ENCODE data around the gene UTP18.
"Not testable (repeated sequence)": the region's sequence is repeated elsewhere in the genome, so short reads cannot be mapped to it uniquely, and the experiment has no call there.

DNA sequence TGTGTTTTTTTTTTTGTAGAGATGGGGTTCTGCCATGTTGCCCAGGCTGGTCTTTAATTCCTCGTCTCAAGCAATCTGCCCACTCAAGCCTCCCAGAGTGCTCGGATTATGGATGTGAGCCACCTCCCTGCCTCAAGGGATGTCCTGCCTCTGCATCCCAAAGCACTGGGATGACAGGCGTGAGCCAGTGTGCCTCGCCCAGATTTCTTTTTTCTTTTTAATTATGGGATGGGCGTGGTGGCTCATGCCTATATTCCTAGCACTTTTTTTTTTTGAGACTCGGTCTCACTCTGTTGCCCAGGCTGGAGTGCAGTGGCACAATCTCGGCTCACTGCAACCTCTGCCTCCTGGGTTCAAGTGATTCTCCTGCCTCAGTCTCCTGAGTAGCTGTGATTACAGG lies 34.8 kb upstream of the UTP18 start:
- TF ChIP-seq, protein P1, sequence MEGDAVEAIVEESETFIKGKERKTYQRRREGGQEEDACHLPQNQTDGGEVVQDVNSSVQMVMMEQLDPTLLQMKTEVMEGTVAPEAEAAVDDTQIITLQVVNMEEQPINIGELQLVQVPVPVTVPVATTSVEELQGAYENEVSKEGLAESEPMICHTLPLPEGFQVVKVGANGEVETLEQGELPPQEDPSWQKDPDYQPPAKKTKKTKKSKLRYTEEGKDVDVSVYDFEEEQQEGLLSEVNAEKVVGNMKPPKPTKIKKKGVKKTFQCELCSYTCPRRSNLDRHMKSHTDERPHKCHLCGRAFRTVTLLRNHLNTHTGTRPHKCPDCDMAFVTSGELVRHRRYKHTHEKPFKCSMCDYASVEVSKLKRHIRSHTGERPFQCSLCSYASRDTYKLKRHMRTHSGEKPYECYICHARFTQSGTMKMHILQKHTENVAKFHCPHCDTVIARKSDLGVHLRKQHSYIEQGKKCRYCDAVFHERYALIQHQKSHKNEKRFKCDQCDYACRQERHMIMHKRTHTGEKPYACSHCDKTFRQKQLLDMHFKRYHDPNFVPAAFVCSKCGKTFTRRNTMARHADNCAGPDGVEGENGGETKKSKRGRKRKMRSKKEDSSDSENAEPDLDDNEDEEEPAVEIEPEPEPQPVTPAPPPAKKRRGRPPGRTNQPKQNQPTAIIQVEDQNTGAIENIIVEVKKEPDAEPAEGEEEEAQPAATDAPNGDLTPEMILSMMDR (IDR thresholded peaks at IDR 0.05), result not testable (repeated sequence)
- TF ChIP-seq POLR2A (IDR thresholded peaks at IDR 0.05), result not testable (repeated sequence)

All from esophagus squamous epithelium (tissue), 4 donors.